Measurements from ENCODE around the gene SLC66A1. TPM values are rescaled to one million over a fixed set of nuclear protein-coding genes. Genes with fewer than 3 reads are reported as not detected.
A peak's percentile ranks its signal among the peaks of the same experiment; 100 is the strongest.

The SLC66A1 gene
- total RNA-seq, 6 donors from 2014 or later, result 15.6 to 30.3 (median 24.3) TPM

- H3K27me3 ChIP-seq, result no peaks in the 10 kb centered on the region
- 95 to 98% methylated on average over 5 of the region's 5 CpGs for WGBS, 2 donors
- ATAC-seq (ENCODE audit: low FRiP score in 2 of 2) (no peak), DNase-seq (no peak)
- H3K9me3 ChIP-seq, result no peaks in the 10 kb centered on the region
- TF ChIP-seq POLR2A (IDR thresholded peaks at IDR 0.05), result no peak
- no peak for TF ChIP-seq POLR2AphosphoS5 (IDR thresholded peaks at IDR 0.05)
- TF ChIP-seq EP300 (IDR thresholded peaks at IDR 0.05), result no peak
- TF ChIP-seq CTCF (IDR thresholded peaks at IDR 0.05), result no peak
- peaks cover 6 to 64% (median 50%) of the 10 kb centered on the region in 4 donors for H3K36me3 ChIP-seq
- no peak overlapping the region for H3K27ac ChIP-seq
- no peak overlapping the region for H3K4me3 ChIP-seq
- H3K4me1 ChIP-seq, result no peaks in the 10 kb centered on the region
Observed at GRCh38 chr1:19329611-19330010, 17.5 kb downstream of the SLC66A1 start.

- H3K9me3 ChIP-seq, result no peaks in the 10 kb centered on the region
- peaks cover 0 to 54% (median 42%) of the 10 kb centered on the region in 4 donors for H3K36me3 ChIP-seq
- TF ChIP-seq CTCF (IDR thresholded peaks at IDR 0.05) (no peak), EP300 (IDR thresholded peaks at IDR 0.05) (no peak), POLR2AphosphoS5 (IDR thresholded peaks at IDR 0.05) (no peak), POLR2A (IDR thresholded peaks at IDR 0.05) (no peak)
- WGBS, 2 donors, result 94 to 97% methylated on average over 11 to 14 of the region's 14 CpGs
- H3K4me1 ChIP-seq, result no peaks in the 10 kb centered on the region
- H3K27me3 ChIP-seq, result no peaks in the 10 kb centered on the region
- no peak overlapping the region for H3K27ac ChIP-seq
- ATAC-seq (ENCODE audit: low FRiP score in 2 of 2) (no peak), DNase-seq (peak in 1 of 2 donors; percentile 76)
- H3K4me3 ChIP-seq, result no peak overlapping the region
Observed at GRCh38 chr1:19330449-19331135, 18.5 kb downstream of the SLC66A1 start.

- TF ChIP-seq POLR2A (IDR thresholded peaks at IDR 0.05), result no peak
- DNase-seq, result no peak
- peaks cover 0 to 46% (median 35%) of the 10 kb centered on the region in 4 donors for H3K36me3 ChIP-seq
- no peak for ATAC-seq (ENCODE audit: low FRiP score in 2 of 2)
- no peak overlapping the region for H3K4me3 ChIP-seq
- H3K4me1 ChIP-seq, result no peaks in the 10 kb centered on the region
- no peaks in the 10 kb centered on the region for H3K9me3 ChIP-seq
- H3K27me3 ChIP-seq, result no peaks in the 10 kb centered on the region
- H3K27ac ChIP-seq, result no peak overlapping the region
- WGBS, 2 donors, result 92 to 93% methylated on average over 7 to 13 of the region's 13 CpGs
Observed at GRCh38 chr1:19331262-19331878, 19.2 kb downstream of the SLC66A1 start.

- 91 to 92% methylated on average over 8 to 12 of the region's 12 CpGs for WGBS, 2 donors
- no peaks in the 10 kb centered on the region for H3K4me1 ChIP-seq
- ATAC-seq (ENCODE audit: low FRiP score in 2 of 2), result no peak
- no peaks in the 10 kb centered on the region for H3K9me3 ChIP-seq
- H3K27ac ChIP-seq, result no peak overlapping the region
- peaks cover 0 to 37% (median 27%) of the 10 kb centered on the region in 4 donors for H3K36me3 ChIP-seq
- no peak overlapping the region for H3K4me3 ChIP-seq
- TF ChIP-seq POLR2AphosphoS5 (IDR thresholded peaks at IDR 0.05), result no peak
- TF ChIP-seq POLR2A (IDR thresholded peaks at IDR 0.05), result no peak
- no peak for TF ChIP-seq CTCF (IDR thresholded peaks at IDR 0.05)
- no peak for TF ChIP-seq EP300 (IDR thresholded peaks at IDR 0.05)
- no peak for DNase-seq
- no peaks in the 10 kb centered on the region for H3K27me3 ChIP-seq
Observed at GRCh38 chr1:19332832-19333231, 20.7 kb downstream of the SLC66A1 start.

- no peaks in the 10 kb centered on the region for H3K27me3 ChIP-seq
- H3K36me3 ChIP-seq, result peaks cover 0 to 37% (median 26%) of the 10 kb centered on the region in 4 donors
- 79 to 87% methylated on average over 8 to 9 of the region's 9 CpGs for WGBS, 2 donors
Observed at GRCh38 chr1:19333587-19334354, 21.6 kb downstream of the SLC66A1 start.

More at GRCh38 chr1:19333587-19334354, 21.6 kb downstream of the SLC66A1 start:
- H3K9me3 ChIP-seq, result no peaks in the 10 kb centered on the region
- H3K4me1 ChIP-seq, result no peaks in the 10 kb centered on the region
- H3K27ac ChIP-seq, result no peak overlapping the region
- ATAC-seq (ENCODE audit: low FRiP score in 2 of 2) (no peak), DNase-seq (no peak)
- no peak for TF ChIP-seq POLR2AphosphoS5 (IDR thresholded peaks at IDR 0.05)
- TF ChIP-seq CTCF (IDR thresholded peaks at IDR 0.05), result no peak
- no peak for TF ChIP-seq EP300 (IDR thresholded peaks at IDR 0.05)
- TF ChIP-seq POLR2A (IDR thresholded peaks at IDR 0.05), result no peak
- no peak overlapping the region for H3K4me3 ChIP-seq
